SK-N-SH (cell line): ENCODE data around the gene THSD7A. TPM values are rescaled to one million over a fixed set of nuclear protein-coding genes. Genes with fewer than 3 reads are reported as not detected.

Source experiments
- CTCF ChIA-PET: fragments of 300-600, 350-600 bp; formaldehyde crosslinking; extraction: SDS; loops from one replicate; lab custom pipeline; 2021; lab: Yijun Ruan, JAX
- POLR2A ChIA-PET: fragments of 350-600 bp; sonication (Branson Sonifier 250); formaldehyde crosslinking; extraction: SDS; loops from one replicate; lab custom pipeline; 2020; ENCODE audit warnings: antibody characterized with exemption, inconsistent platforms; lab: Yijun Ruan, JAX
- DNase-seq: peaks from one replicate; pipeline ENCODE4 v3.0.0; 2012
- H2AFZ ChIP-seq: fragments of 200-600 bp; sonication (generic); 2 replicates; pipeline ENCODE4 v1.8.1; 2016; ENCODE audit warnings: antibody characterized with exemption, mild to moderate bottlenecking, low read depth
- H3F3A ChIP-seq: fragments of 200-600 bp; sonication (generic); replicated peaks from 2 replicates; pipeline ENCODE3; 2016; ENCODE audit warnings: antibody characterized with exemption, mild to moderate bottlenecking; ENCODE audit not compliant: insufficient read depth
- H3K27ac ChIP-seq, 2 experiments: fragments of 200-500 bp in 1 of 2; fragments of 200-600 bp in 1 of 2; sonication (Bioruptor generic) in 1 of 2; sonication (generic), shearing (Covaris generic) in 1 of 2; 2 replicates each; pipeline versions ENCODE4 v1.5.1 to v1.6.1; 2014 to 2016; ENCODE audit warnings: low read depth in 2 of 2, inconsistent platforms in 1 of 2, low read length in 1 of 2, mild to moderate bottlenecking in 1 of 2, mixed read lengths in 1 of 2
- H3K27me3 ChIP-seq: fragments of 200-600 bp; sonication (generic), shearing (Covaris generic); 2 replicates; pipeline ENCODE4 v1.6.1; 2016; ENCODE audit warnings: mixed run types; ENCODE audit not compliant: insufficient read depth
- H3K36me3 ChIP-seq, 2 experiments: fragments of 200-500 bp in 1 of 2; fragments of 200-600 bp in 1 of 2; sonication (Bioruptor generic) in 1 of 2; sonication (generic) in 1 of 2; replicated peaks in 1 of 2; 2 replicates each; pipeline versions ENCODE3 to v1.5.1; 2014 to 2016; ENCODE audit warnings: low read length in 1 of 2, mild to moderate bottlenecking in 1 of 2; ENCODE audit not compliant: insufficient read depth in 2 of 2, control insufficient read depth in 1 of 2
- H3K4me1 ChIP-seq, 2 experiments: fragments of 200-500 bp in 1 of 2; fragments of 200-600 bp in 1 of 2; sonication (Bioruptor generic) in 1 of 2; sonication (generic), shearing (Covaris generic) in 1 of 2; 2 replicates each; pipeline versions ENCODE4 v1.5.1 to v1.6.1; 2014 to 2016; ENCODE audit warnings: low read depth in 1 of 2, low read length in 1 of 2, mixed run types in 1 of 2; ENCODE audit not compliant: insufficient read depth in 2 of 2, control insufficient read depth in 1 of 2
- H3K4me2 ChIP-seq: fragments of 200-600 bp; sonication (generic), shearing (Covaris generic); 2 replicates; pipeline ENCODE4 v1.6.1; 2017; ENCODE audit warnings: mixed run types
- H3K4me3 ChIP-seq, 2 experiments: fragments of 200-500 bp in 1 of 2; fragments of 200-600 bp in 1 of 2; sonication (Bioruptor generic) in 1 of 2; sonication (generic), shearing (Covaris generic) in 1 of 2; 2 replicates each; pipeline versions ENCODE4 v1.5.1 to v1.8.1; 2014 to 2016; ENCODE audit warnings: low read depth in 2 of 2, inconsistent platforms in 1 of 2, low read length in 1 of 2, mild to moderate bottlenecking in 1 of 2, mixed read lengths in 1 of 2, moderate library complexity in 1 of 2
- H3K79me2 ChIP-seq: fragments of 200-600 bp; sonication (generic); 2 replicates; pipeline ENCODE4 v1.8.1; 2017; ENCODE audit warnings: mild to moderate bottlenecking; ENCODE audit not compliant: insufficient read depth
- H3K9ac ChIP-seq: fragments of 200-600 bp; sonication (generic); 2 replicates; pipeline ENCODE4 v1.6.1; 2017; ENCODE audit warnings: mixed run types
- H3K9me2 ChIP-seq: fragments of 200-600 bp; sonication (generic); 2 replicates; pipeline ENCODE4 v1.6.1; 2017; ENCODE audit warnings: mixed run types
- H3K9me3 ChIP-seq: fragments of 200-600 bp; sonication (generic); 2 replicates; pipeline ENCODE4 v1.6.1; 2017; ENCODE audit warnings: mixed run types, mild to moderate bottlenecking, moderate library complexity
- H4K20me1 ChIP-seq: fragments of 200-600 bp; sonication (generic); 2 replicates; pipeline ENCODE4 v1.6.1; 2017; ENCODE audit warnings: mild to moderate bottlenecking, mixed run types; ENCODE audit not compliant: insufficient read depth
- CTCF ChIP-seq: fragments of 200-600 bp; sonication (generic); IDR thresholded peaks from 2 replicates; pipeline ENCODE4 v1.6.1; 2017; ENCODE audit warnings: antibody characterized with exemption, mild to moderate bottlenecking, moderate library complexity
- ELF1 ChIP-seq: IDR thresholded peaks from 2 replicates; pipeline ENCODE4 v1.4.0; 2012
- EZH2phosphoT487 ChIP-seq: fragments of 200-600 bp; sonication (generic); IDR thresholded peaks from 2 replicates; pipeline ENCODE4 v1.6.1; 2017; ENCODE audit warnings: low read depth, mixed run types, mild to moderate bottlenecking, antibody characterized with exemption, moderate library complexity, borderline replicate concordance
- FOXJ3 ChIP-seq: sonication (generic); formaldehyde crosslinking; IDR thresholded peaks from 2 replicates; pipeline ENCODE4 v1.5.1; 2020; ENCODE audit warnings: mild to moderate bottlenecking, missing genetic modification reagents
- FOXM1 ChIP-seq: IDR thresholded peaks from 2 replicates; pipeline ENCODE4 v1.4.0; 2012; ENCODE audit warnings: low read depth, mild to moderate bottlenecking
- GABPA ChIP-seq: IDR thresholded peaks from 2 replicates; pipeline ENCODE4 v1.4.0; 2012; ENCODE audit warnings: low read depth, mild to moderate bottlenecking
- GATA2 ChIP-seq: sonication (generic); formaldehyde crosslinking; IDR thresholded peaks from 2 replicates; pipeline ENCODE4 v1.5.0; 2020; ENCODE audit warnings: mild to moderate bottlenecking, missing genetic modification reagents
- JUND ChIP-seq: IDR thresholded peaks from 2 replicates; pipeline ENCODE4 v1.4.0; 2012
- MXI1 ChIP-seq: IDR thresholded peaks from 2 replicates; pipeline ENCODE4 v1.6.1; 2012; ENCODE audit warnings: mild to moderate bottlenecking, low read depth, low read length, improper control_type of control experiment
- POLR2AphosphoS5 ChIP-seq: IDR thresholded peaks from 2 replicates; pipeline ENCODE4 v1.6.1; 2012; ENCODE audit warnings: low read depth, low read length
- RFX5 ChIP-seq: IDR thresholded peaks from 2 replicates; pipeline ENCODE4 v1.6.1; 2012; ENCODE audit warnings: mild to moderate bottlenecking, improper control_type of control experiment, low read length
- RXRA ChIP-seq: IDR thresholded peaks from 2 replicates; pipeline ENCODE4 v1.4.0; 2012; ENCODE audit warnings: low read depth, mild to moderate bottlenecking, borderline replicate concordance
- SIN3A ChIP-seq: IDR thresholded peaks from 2 replicates; pipeline ENCODE4 v1.6.1; 2012; ENCODE audit warnings: low read depth, mild to moderate bottlenecking, low read length, moderate library complexity, borderline replicate concordance
- SMC3 ChIP-seq: IDR thresholded peaks from 2 replicates; pipeline ENCODE4 v1.6.1; 2012; ENCODE audit warnings: low read depth, low read length, improper control_type of control experiment
- TEAD4 ChIP-seq: IDR thresholded peaks from 2 replicates; pipeline ENCODE4 v1.4.0; 2012; ENCODE audit warnings: mild to moderate bottlenecking, borderline replicate concordance; ENCODE audit not compliant: insufficient read depth
- USF2 ChIP-seq: fragments of 150-350 bp; IDR thresholded peaks from 2 replicates; pipeline ENCODE4 v1.6.1; 2017; ENCODE audit warnings: antibody characterized with exemption, low read length, low read depth, borderline replicate concordance
- YY1 ChIP-seq: IDR thresholded peaks from 2 replicates; pipeline ENCODE4 v1.4.0; 2012; ENCODE audit warnings: low read depth, mild to moderate bottlenecking
- WGBS: methylation state at CpG from one replicate; pipeline ENCODE4 v1.1.6; 2017; ENCODE audit warnings: low lambda C conversion rate; 5-methylcytosine and 5-hydroxymethylcytosine counted together
- polyA plus RNA-seq, 3 experiments: library from polyadenylated mRNA; depleted of rRNA; stranded (reverse); fragments of >200 nt; gene quantifications; 2 replicates each; pipeline ENCODE4 v1.2.3, GENCODE V29; 2012
- TF ChIP-seq, protein P1 (sequence below): IDR thresholded peaks from 2 replicates; pipeline ENCODE4 v1.4.0; 2012; ENCODE audit warnings: low read depth, borderline replicate concordance
- TF ChIP-seq, protein P2 (sequence below): IDR thresholded peaks from 2 replicates; pipeline ENCODE4 v1.6.1; 2012; ENCODE audit warnings: mild to moderate bottlenecking, low read depth, low read length, moderate library complexity
- TF ChIP-seq, protein P3 (sequence below): IDR thresholded peaks from 2 replicates; pipeline ENCODE4; 2012

Gene THSD7A
- polyA plus RNA-seq, 1 of the 3 experiments (the other 2 are of a cell fraction) = 0.16 TPM

GRCh38 chr7:11507929-11508328 is 324.1 kb downstream of the THSD7A start:
- no peaks in the 10 kb centered on the region for H4K20me1 ChIP-seq
- WGBS = 67% methylated on average over 1 of the region's 1 CpG
- TF ChIP-seq, protein P1, sequence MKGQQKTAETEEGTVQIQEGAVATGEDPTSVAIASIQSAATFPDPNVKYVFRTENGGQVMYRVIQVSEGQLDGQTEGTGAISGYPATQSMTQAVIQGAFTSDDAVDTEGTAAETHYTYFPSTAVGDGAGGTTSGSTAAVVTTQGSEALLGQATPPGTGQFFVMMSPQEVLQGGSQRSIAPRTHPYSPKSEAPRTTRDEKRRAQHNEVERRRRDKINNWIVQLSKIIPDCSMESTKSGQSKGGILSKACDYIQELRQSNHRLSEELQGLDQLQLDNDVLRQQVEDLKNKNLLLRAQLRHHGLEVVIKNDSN = no peak
- TF ChIP-seq TEAD4 = no peak
- TF ChIP-seq SMC3 = no peak
- TF ChIP-seq, protein P2, sequence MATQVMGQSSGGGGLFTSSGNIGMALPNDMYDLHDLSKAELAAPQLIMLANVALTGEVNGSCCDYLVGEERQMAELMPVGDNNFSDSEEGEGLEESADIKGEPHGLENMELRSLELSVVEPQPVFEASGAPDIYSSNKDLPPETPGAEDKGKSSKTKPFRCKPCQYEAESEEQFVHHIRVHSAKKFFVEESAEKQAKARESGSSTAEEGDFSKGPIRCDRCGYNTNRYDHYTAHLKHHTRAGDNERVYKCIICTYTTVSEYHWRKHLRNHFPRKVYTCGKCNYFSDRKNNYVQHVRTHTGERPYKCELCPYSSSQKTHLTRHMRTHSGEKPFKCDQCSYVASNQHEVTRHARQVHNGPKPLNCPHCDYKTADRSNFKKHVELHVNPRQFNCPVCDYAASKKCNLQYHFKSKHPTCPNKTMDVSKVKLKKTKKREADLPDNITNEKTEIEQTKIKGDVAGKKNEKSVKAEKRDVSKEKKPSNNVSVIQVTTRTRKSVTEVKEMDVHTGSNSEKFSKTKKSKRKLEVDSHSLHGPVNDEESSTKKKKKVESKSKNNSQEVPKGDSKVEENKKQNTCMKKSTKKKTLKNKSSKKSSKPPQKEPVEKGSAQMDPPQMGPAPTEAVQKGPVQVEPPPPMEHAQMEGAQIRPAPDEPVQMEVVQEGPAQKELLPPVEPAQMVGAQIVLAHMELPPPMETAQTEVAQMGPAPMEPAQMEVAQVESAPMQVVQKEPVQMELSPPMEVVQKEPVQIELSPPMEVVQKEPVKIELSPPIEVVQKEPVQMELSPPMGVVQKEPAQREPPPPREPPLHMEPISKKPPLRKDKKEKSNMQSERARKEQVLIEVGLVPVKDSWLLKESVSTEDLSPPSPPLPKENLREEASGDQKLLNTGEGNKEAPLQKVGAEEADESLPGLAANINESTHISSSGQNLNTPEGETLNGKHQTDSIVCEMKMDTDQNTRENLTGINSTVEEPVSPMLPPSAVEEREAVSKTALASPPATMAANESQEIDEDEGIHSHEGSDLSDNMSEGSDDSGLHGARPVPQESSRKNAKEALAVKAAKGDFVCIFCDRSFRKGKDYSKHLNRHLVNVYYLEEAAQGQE = no peak
- TF ChIP-seq FOXM1 = no peak
- TF ChIP-seq RFX5 = no peak
- TF ChIP-seq POLR2AphosphoS5 = no peak
- no peak for TF ChIP-seq ELF1
- no peak for TF ChIP-seq GABPA
- TF ChIP-seq, protein P3, sequence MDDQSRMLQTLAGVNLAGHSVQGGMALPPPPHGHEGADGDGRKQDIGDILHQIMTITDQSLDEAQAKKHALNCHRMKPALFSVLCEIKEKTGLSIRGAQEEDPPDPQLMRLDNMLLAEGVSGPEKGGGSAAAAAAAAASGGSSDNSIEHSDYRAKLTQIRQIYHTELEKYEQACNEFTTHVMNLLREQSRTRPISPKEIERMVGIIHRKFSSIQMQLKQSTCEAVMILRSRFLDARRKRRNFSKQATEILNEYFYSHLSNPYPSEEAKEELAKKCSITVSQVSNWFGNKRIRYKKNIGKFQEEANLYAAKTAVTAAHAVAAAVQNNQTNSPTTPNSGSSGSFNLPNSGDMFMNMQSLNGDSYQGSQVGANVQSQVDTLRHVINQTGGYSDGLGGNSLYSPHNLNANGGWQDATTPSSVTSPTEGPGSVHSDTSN = no peak
- no peak for TF ChIP-seq JUND
- no peak for TF ChIP-seq CTCF
- TF ChIP-seq YY1 = no peak
- TF ChIP-seq USF2 = no peak
- TF ChIP-seq EZH2phosphoT487 = no peak
- TF ChIP-seq SIN3A = no peak
- no peak for TF ChIP-seq RXRA
- TF ChIP-seq FOXJ3 (CRISPR knock-in tag) = no peak
- no peak for TF ChIP-seq GATA2
- TF ChIP-seq MXI1 = no peak
- TF ChIP-seq, all 33 proteins: peak for 0
- Histone ChIP-seq H2AFZ (no peak overlapping the region), H3K4me3 (no peak overlapping the region), H3K4me1 (no peaks in the 10 kb centered on the region), H3K9me3 (no peaks in the 10 kb centered on the region), H3K9ac (no peak overlapping the region), H3K9me2 (no peaks in the 10 kb centered on the region), H3K27me3 (no peaks in the 10 kb centered on the region), H3K4me2 (no peak overlapping the region), H3K27ac (no peak overlapping the region), H3K36me3 (no peaks in the 10 kb centered on the region), H3K79me2 (no peaks in the 10 kb centered on the region), H3F3A (no peaks in the 10 kb centered on the region)
- no peak for DNase-seq
- POLR2A ChIA-PET = no interaction called here
- CTCF ChIA-PET = interaction anchor here (1.0 kb wide), 1 partner anchor 15 kb away, joined by 3 read pairs; no protein-coding TSS in a partner anchor
